PC-9 (cell line): Measurements from ENCODE around the gene STARD13. TPM values are rescaled to one million over a fixed set of nuclear protein-coding genes. Genes with fewer than 3 reads are reported as not detected.

Source experiments
- BruUV-seq: library from RNA; stranded (reverse); fragments of 400-500 nt; replicated peaks from 2 replicates; lab custom pipeline; 2021; lab: Mats Ljungman, UMichigan
- CTCF ChIA-PET: fragments of 300-600 bp; sonication (Branson Sonifier 250); formaldehyde crosslinking; loops from one replicate; lab custom pipeline; 2022; ENCODE audit warnings: antibody characterized with exemption; lab: Charles Lee
- POLR2A ChIA-PET: fragments of 300-600 bp; sonication (Branson Sonifier 250); formaldehyde crosslinking; loops from one replicate; lab custom pipeline; 2022; ENCODE audit warnings: antibody characterized with exemption; ENCODE audit not compliant: unreplicated experiment; lab: Charles Lee
- DNase-seq, 2 experiments: peaks; one replicate each; pipeline versions ENCODE4 v3.0.0 to v3.0.0-alpha.2; 2015 to 2022; ENCODE audit warnings: mixed read lengths in 1 of 2
- H2AFZ ChIP-seq: fragments of 200-600 bp; sonication (generic); 2 replicates; pipeline ENCODE4 v1.8.1; 2017; ENCODE audit warnings: antibody characterized with exemption
- H3F3A ChIP-seq: fragments of 200-600 bp; sonication (generic); 2 replicates; pipeline ENCODE4 v1.8.1; 2017; ENCODE audit warnings: antibody characterized with exemption, mild to moderate bottlenecking, low read depth; ENCODE audit not compliant: insufficient read depth
- H3K27ac ChIP-seq: fragments of 200-600 bp; sonication (generic); 2 replicates; pipeline ENCODE4 v1.6.1; 2016; ENCODE audit warnings: mixed run types
- H3K27me3 ChIP-seq: fragments of 200-600 bp; sonication (generic); 2 replicates; pipeline ENCODE4 v1.6.1; 2016; ENCODE audit warnings: low read depth, mixed run types; ENCODE audit not compliant: insufficient read depth
- H3K36me3 ChIP-seq: fragments of 200-600 bp; sonication (generic); 2 replicates; pipeline ENCODE4 v1.6.1; 2016; ENCODE audit warnings: low read depth, mixed run types
- H3K4me1 ChIP-seq: fragments of 200-600 bp; sonication (generic); replicated peaks from 2 replicates; pipeline ENCODE4 v1.6.1; 2016; ENCODE audit warnings: mixed run types; ENCODE audit not compliant: insufficient read depth
- H3K4me2 ChIP-seq: fragments of 200-600 bp; sonication (generic); 2 replicates; pipeline ENCODE4 v1.6.1; 2017; ENCODE audit warnings: mixed run types
- H3K4me3 ChIP-seq: fragments of 200-600 bp; sonication (generic); 2 replicates; pipeline ENCODE4 v1.6.1; 2016; ENCODE audit warnings: mixed run types
- H3K79me2 ChIP-seq: fragments of 200-600 bp; sonication (generic); 2 replicates; pipeline ENCODE4 v1.6.1; 2017; ENCODE audit warnings: low read depth, mixed run types
- H3K9me2 ChIP-seq: fragments of 200-600 bp; sonication (generic); 2 replicates; pipeline ENCODE4 v1.8.1; 2017; ENCODE audit warnings: mild to moderate bottlenecking; ENCODE audit not compliant: insufficient read depth
- H3K9me3 ChIP-seq: fragments of 200-600 bp; sonication (generic); 2 replicates; pipeline ENCODE4 v1.8.1; 2016; ENCODE audit warnings: low read depth; ENCODE audit not compliant: insufficient read depth
- H4K20me1 ChIP-seq: fragments of 200-600 bp; sonication (generic); 2 replicates; pipeline ENCODE4 v1.8.1; 2017; ENCODE audit not compliant: insufficient read depth
- EZH2 ChIP-seq: fragments of 200-600 bp; sonication (generic); IDR thresholded peaks from 2 replicates; pipeline ENCODE4 v1.8.0; 2017; ENCODE audit warnings: antibody characterized with exemption, low read depth
- intact Hi-C: fragments of 100-400 bp; cut with micrococcal nuclease; formaldehyde crosslinking; loops from one replicate; pipeline ENCODE4 v1.10.0; 2022; ENCODE audit not compliant: unreplicated experiment
- total RNA-seq: library from RNA; stranded (reverse); gene quantifications from 2 replicates; pipeline ENCODE4 v1.2.3, GENCODE V29; 2021
- TF ChIP-seq, protein P1 (sequence below): fragments of 200-600 bp; sonication (generic); conservative IDR thresholded peaks from 2 replicates; pipeline ENCODE4 v1.6.1; 2017; ENCODE audit warnings: mixed run types, antibody characterized with exemption, mild to moderate bottlenecking, moderate library complexity

STARD13 gene
- total RNA-seq, 1 experiment from 2014 or later, result 19.6 TPM

DNA sequence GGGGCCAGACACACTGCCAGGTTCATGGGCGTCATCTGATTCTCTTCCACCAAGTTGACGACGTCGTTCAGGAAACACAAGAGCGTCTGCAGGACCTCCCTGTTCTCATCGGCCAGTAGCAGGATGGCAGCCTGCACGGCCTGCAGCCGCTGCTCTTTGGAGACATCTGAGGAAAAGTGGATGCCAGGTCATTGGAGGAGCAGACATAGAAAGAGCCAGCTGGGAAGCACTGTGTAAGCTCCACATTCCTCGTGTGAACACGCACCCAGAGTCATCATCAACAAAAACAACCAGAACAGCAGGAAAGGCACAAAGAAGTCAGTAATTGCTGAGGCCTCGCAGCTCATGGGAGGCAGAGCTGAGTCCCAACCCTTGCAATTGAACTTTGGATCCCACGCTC is 172.8 kb downstream of the STARD13 start:
- Histone ChIP-seq H3K4me3 (no peak overlapping the region), H2AFZ (no peak overlapping the region), H3K4me2 (no peak overlapping the region), H3K4me1 (peaks cover 7% of the 10 kb centered on the region), H3K27ac (no peak overlapping the region), H3K9me2 (no peaks in the 10 kb centered on the region), H4K20me1 (no peaks in the 10 kb centered on the region), H3K27me3 (no peaks in the 10 kb centered on the region), H3K9me3 (no peaks in the 10 kb centered on the region), H3K79me2 (no peaks in the 10 kb centered on the region), H3K36me3 (peaks cover 21% of the 10 kb centered on the region; the same call in 1 of the 2 replicates), H3F3A (no peaks in the 10 kb centered on the region)
- no TSS peak for BruUV-seq
- CTCF ChIA-PET, result no interaction called here
- no peak for DNase-seq
- TF ChIP-seq, protein P1, sequence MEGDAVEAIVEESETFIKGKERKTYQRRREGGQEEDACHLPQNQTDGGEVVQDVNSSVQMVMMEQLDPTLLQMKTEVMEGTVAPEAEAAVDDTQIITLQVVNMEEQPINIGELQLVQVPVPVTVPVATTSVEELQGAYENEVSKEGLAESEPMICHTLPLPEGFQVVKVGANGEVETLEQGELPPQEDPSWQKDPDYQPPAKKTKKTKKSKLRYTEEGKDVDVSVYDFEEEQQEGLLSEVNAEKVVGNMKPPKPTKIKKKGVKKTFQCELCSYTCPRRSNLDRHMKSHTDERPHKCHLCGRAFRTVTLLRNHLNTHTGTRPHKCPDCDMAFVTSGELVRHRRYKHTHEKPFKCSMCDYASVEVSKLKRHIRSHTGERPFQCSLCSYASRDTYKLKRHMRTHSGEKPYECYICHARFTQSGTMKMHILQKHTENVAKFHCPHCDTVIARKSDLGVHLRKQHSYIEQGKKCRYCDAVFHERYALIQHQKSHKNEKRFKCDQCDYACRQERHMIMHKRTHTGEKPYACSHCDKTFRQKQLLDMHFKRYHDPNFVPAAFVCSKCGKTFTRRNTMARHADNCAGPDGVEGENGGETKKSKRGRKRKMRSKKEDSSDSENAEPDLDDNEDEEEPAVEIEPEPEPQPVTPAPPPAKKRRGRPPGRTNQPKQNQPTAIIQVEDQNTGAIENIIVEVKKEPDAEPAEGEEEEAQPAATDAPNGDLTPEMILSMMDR, result no peak
- TF ChIP-seq EZH2, result no peak
- intact Hi-C loops, result no loop called here
- POLR2A ChIA-PET, result no interaction called here

DNA sequence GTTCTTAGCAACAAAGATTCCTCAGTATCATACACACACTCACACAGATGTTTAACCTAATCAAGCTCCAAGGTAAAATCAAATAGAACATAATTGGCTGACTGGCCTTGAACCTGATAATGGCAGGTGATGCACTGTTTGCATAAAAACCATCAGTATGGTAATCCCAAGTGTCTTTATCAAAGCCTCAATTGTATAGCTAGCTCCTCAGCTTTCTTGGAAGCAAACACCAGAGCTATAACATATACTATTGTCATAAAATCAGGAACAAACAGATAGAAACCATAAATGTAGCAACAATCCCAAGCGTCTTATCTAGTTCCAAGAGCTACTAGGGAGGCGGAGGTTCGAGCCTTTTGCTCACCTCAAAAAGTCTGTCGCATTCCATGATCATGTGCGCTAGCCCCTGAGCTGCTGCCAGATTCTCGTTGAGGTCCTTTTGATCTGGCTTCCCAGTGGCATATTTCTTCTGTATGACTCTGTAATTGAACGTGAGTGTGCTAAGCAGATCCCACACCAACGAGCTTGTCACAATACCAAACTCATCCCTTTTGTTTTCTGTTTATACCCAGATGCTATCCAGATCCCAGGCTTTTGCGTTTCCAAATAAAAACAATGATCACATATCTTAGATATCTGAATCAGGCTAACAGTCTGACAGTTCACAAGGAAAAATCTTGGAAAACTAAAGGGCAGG is 174.0 kb downstream of the STARD13 start:
- ChIA-PET CTCF (no interaction called here), POLR2A (no interaction called here)
- Histone ChIP-seq H2AFZ (no peak overlapping the region), H4K20me1 (no peaks in the 10 kb centered on the region), H3K4me3 (no peak overlapping the region), H3K27ac (no peak overlapping the region), H3K79me2 (no peaks in the 10 kb centered on the region), H3F3A (no peaks in the 10 kb centered on the region), H3K4me1 (peaks cover 3% of the 10 kb centered on the region; the same call in 1 of the 2 replicates), H3K9me2 (no peaks in the 10 kb centered on the region), H3K36me3 (peaks cover 15% of the 10 kb centered on the region), H3K27me3 (no peaks in the 10 kb centered on the region), H3K4me2 (no peak overlapping the region), H3K9me3 (no peaks in the 10 kb centered on the region)
- TF ChIP-seq, protein P1, result no peak
- TF ChIP-seq EZH2, result no peak
- DNase-seq, result no peak
- BruUV-seq, result no TSS peak
- intact Hi-C loops, result no loop called here

DNA sequence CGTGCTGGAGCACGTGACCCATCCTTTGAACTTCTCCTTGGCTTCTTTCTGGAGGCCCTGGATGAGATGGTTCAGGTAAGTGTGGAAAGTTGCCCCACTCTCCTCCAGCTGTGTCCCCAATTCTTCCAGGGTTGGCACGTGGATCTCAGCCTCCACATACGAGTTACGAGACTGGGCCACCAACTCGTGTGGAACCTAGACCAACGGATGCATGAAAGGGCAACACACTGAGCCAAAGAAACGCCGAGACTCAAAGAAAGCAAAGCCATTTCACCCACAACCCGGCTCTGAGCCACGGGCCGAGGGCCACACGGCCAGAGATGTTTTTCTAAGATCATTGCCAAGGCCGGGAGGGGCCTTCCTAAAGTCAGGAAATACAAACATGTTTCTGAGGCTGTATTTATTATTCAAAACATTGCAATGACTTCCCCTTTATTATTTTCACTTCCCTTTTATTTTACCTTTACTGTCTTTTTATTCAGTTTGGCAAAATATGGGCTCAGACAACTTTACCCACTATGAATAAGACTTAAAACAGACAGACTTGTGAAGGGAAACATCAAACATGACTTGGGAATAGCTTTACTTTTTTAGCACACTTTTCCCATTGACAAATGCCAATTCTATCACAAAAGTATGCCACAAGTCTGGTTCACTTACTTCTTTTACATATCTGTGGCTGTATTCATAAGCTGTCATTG is 174.7 kb downstream of the STARD13 start:
- ChIA-PET CTCF (no interaction called here), POLR2A (interaction anchor here (0.6 kb wide), 1 partner anchor 10 kb away, joined by 4 read pairs; no protein-coding TSS in a partner anchor)
- Histone ChIP-seq H3F3A (no peaks in the 10 kb centered on the region), H2AFZ (no peak overlapping the region), H3K9me2 (no peaks in the 10 kb centered on the region), H3K4me2 (no peak overlapping the region), H3K4me3 (no peak overlapping the region), H3K27ac (no peak overlapping the region), H3K27me3 (no peaks in the 10 kb centered on the region), H3K79me2 (no peaks in the 10 kb centered on the region), H3K4me1 (no peaks in the 10 kb centered on the region), H3K36me3 (peaks cover 18% of the 10 kb centered on the region), H3K9me3 (no peaks in the 10 kb centered on the region), H4K20me1 (no peaks in the 10 kb centered on the region)
- intact Hi-C loops, result no loop called here
- DNase-seq, result no peak
- TF ChIP-seq, protein P1, result no peak
- TF ChIP-seq EZH2, result no peak
- BruUV-seq, result no TSS peak
